H1 (cell line): Measurements from ENCODE around the gene LSM14B. TPM values are rescaled to one million over a fixed set of nuclear protein-coding genes. Genes with fewer than 3 reads are reported as not detected.

Source experiments
- JUN ChIP-seq: IDR thresholded peaks from 2 replicates; pipeline ENCODE4 v1.6.1; 2011; ENCODE audit warnings: low read depth, mild to moderate bottlenecking, improper control_type of control experiment, low read length
- RFX5 ChIP-seq: IDR thresholded peaks from 2 replicates; pipeline ENCODE4 v1.6.1; 2011; ENCODE audit warnings: low read depth, low read length, improper control_type of control experiment, borderline replicate concordance
- TBP ChIP-seq: IDR thresholded peaks from 2 replicates; pipeline ENCODE4 v1.6.1; 2011; ENCODE audit warnings: low read depth, low read length, improper control_type of control experiment
- TEAD4 ChIP-seq: IDR thresholded peaks from 2 replicates; pipeline ENCODE4 v1.6.1; 2012; ENCODE audit warnings: low read depth, low read length, inconsistent platforms, mixed read lengths
- YY1 ChIP-seq: IDR thresholded peaks from 2 replicates; pipeline ENCODE4 v1.6.1; 2011; ENCODE audit warnings: low read depth, mild to moderate bottlenecking, low read length
- polyA plus RNA-seq, 7 experiments: library from polyadenylated mRNA; depleted of rRNA in 3 of 7; stranded (reverse) in 5 of 7; unstranded in 2 of 7; fragments of >200 nt in 5 of 7; fragments of 200-250 nt in 2 of 7; gene quantifications; 1 replicate in 5 of 7; 2 replicates in 1 of 7; 4 replicates in 1 of 7; pipeline versions ENCODE4 v1.2.1 to v1.2.3, GENCODE V29; 2011 to 2013; ENCODE audit warnings: missing spikeins in 2 of 7, mixed read lengths in 2 of 7
- total RNA-seq: library from RNA; stranded (reverse); fragmentation: NEBNext Ultra II Directional; extraction: Animal tissue kit (Norgen Biotek cat#: 25700); gene quantifications from 2 replicates; pipeline ENCODE4 v1.2.1, GENCODE V29; 2021
- TF ChIP-seq, protein P1 (sequence below): IDR thresholded peaks from 2 replicates; pipeline ENCODE4 v1.6.1; 2011; ENCODE audit warnings: low read length, improper control_type of control experiment

Gene LSM14B
- total and polyA plus RNA-seq, 2 of the 8 experiments (the other 6 are each of a cell fraction or from before 2014, with no cell fraction given): 58.3 to 65.6 TPM

DNA sequence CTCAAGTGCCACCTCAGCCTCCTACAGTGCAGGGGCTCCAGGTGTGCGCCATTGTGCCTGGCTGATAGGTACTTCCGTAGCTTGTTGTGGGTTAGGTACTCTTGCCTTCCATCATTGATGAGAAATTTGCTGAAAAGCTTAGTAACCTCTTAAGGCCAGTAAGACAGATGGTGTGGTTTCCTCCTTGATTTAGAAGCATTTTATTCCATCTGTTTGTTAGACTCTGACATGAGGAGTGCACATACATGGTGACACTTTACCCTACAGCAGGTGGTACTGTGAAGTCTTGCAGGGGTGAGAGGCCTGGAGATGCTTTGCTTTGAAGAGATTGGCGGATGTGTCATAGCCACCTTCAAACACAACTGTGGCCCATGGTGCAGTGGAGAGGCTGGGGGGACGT is 45.8 kb downstream of the LSM14B start (continued):
- TF ChIP-seq JUN (no peak), RFX5 (no peak), YY1 (no peak), TBP (no peak), TEAD4 (no peak)
- TF ChIP-seq, protein P1, sequence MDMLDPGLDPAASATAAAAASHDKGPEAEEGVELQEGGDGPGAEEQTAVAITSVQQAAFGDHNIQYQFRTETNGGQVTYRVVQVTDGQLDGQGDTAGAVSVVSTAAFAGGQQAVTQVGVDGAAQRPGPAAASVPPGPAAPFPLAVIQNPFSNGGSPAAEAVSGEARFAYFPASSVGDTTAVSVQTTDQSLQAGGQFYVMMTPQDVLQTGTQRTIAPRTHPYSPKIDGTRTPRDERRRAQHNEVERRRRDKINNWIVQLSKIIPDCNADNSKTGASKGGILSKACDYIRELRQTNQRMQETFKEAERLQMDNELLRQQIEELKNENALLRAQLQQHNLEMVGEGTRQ: no peak
